ENCODE results near the gene TIMELESS.

DNA sequence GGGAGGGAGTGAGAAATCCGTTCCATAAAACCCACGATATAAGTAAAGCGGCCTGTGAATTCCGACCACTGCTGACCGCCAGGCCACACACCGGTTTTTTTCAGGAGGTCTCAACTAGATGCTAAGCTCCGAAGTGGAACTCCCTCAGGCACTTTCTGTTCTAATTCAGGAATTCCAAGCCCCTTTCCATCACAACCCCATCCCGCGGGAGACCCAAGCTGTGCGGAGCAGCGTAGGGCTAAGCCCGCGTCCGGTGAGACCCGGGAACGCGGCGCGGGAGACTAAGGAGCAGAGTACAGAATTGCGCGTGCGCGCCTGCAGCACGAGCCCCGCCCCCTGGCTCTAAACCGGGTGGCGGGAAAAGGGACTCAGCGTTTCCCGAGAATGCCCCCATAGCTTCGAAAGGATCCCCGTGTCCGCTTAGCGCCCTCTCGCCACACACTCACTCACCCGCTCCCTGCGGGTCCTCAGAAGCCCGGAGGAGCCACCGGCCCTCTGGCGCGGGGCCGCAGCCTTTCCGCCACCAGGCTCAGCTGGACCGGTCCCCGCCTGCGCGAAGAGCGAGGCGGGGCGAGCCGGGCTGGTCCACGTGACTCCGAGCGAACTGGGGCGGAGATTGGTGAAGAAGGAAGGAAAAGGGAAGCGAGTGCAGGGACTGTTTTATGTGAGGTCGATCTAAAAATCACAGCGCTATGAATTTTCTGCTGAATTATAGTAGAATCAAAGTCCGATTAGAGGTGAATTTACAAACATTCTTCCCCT is at the start of gene TIMELESS:
- TF ChIP-seq POLR2A (IDR thresholded peaks at IDR 0.05) (peak in 3 of 4 donors; percentile 41 to 78 (median 74)), CTCF (IDR thresholded peaks at IDR 0.05) (peak in 3 of 6 experiments; percentile 33 to 43 (median 35))

Data from upper lobe of left lung (tissue), 4 donors.